ENCODE results near the gene ZNF207.
A peak's percentile ranks its signal among the peaks of the same experiment; 100 is the strongest.

The ZNF207 gene

GRCh38 chr17:32302037-32302436 lies 47.9 kb upstream of the ZNF207 start (continued):
- TF ChIP-seq SP2 (tag by site-specific recombination; IDR thresholded peaks at IDR 0.05) (no peak), KLF16 (tag by site-specific recombination; IDR thresholded peaks at IDR 0.05) (no peak), ZNF701 (tag by site-specific recombination; IDR thresholded peaks at IDR 0.05) (no peak), ZBTB1 (tag by site-specific recombination; IDR thresholded peaks at IDR 0.05) (no peak), ZNF292 (tag by site-specific recombination; IDR thresholded peaks at IDR 0.05; ENCODE audit: borderline replicate concordance, low read depth) (no peak), ZNF600 (tag by site-specific recombination; IDR thresholded peaks at IDR 0.05) (no peak), KLF10 (tag by site-specific recombination; IDR thresholded peaks at IDR 0.05) (no peak), ZNF423 (tag by site-specific recombination; IDR thresholded peaks at IDR 0.05) (no peak), IKZF3 (tag by site-specific recombination; IDR thresholded peaks at IDR 0.05) (no peak), WT1 (tag by site-specific recombination; IDR thresholded peaks at IDR 0.05) (peak; percentile 46; the same call in 1 of the 2 replicates), GLIS1 (tag by site-specific recombination; IDR thresholded peaks at IDR 0.05) (peak; percentile 71), KLF8 (tag by site-specific recombination; IDR thresholded peaks at IDR 0.05) (no peak), ZNF791 (tag by site-specific recombination; IDR thresholded peaks at IDR 0.05) (no peak)
- TF ChIP-seq, protein P1, sequence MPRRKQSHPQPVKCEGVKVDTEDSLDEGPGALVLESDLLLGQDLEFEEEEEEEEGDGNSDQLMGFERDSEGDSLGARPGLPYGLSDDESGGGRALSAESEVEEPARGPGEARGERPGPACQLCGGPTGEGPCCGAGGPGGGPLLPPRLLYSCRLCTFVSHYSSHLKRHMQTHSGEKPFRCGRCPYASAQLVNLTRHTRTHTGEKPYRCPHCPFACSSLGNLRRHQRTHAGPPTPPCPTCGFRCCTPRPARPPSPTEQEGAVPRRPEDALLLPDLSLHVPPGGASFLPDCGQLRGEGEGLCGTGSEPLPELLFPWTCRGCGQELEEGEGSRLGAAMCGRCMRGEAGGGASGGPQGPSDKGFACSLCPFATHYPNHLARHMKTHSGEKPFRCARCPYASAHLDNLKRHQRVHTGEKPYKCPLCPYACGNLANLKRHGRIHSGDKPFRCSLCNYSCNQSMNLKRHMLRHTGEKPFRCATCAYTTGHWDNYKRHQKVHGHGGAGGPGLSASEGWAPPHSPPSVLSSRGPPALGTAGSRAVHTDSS (tag by site-specific recombination; IDR thresholded peaks at IDR 0.05): no peak
- TF ChIP-seq, protein P2, sequence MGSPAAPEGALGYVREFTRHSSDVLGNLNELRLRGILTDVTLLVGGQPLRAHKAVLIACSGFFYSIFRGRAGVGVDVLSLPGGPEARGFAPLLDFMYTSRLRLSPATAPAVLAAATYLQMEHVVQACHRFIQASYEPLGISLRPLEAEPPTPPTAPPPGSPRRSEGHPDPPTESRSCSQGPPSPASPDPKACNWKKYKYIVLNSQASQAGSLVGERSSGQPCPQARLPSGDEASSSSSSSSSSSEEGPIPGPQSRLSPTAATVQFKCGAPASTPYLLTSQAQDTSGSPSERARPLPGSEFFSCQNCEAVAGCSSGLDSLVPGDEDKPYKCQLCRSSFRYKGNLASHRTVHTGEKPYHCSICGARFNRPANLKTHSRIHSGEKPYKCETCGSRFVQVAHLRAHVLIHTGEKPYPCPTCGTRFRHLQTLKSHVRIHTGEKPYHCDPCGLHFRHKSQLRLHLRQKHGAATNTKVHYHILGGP (tag by site-specific recombination; IDR thresholded peaks at IDR 0.05): no peak

DNA sequence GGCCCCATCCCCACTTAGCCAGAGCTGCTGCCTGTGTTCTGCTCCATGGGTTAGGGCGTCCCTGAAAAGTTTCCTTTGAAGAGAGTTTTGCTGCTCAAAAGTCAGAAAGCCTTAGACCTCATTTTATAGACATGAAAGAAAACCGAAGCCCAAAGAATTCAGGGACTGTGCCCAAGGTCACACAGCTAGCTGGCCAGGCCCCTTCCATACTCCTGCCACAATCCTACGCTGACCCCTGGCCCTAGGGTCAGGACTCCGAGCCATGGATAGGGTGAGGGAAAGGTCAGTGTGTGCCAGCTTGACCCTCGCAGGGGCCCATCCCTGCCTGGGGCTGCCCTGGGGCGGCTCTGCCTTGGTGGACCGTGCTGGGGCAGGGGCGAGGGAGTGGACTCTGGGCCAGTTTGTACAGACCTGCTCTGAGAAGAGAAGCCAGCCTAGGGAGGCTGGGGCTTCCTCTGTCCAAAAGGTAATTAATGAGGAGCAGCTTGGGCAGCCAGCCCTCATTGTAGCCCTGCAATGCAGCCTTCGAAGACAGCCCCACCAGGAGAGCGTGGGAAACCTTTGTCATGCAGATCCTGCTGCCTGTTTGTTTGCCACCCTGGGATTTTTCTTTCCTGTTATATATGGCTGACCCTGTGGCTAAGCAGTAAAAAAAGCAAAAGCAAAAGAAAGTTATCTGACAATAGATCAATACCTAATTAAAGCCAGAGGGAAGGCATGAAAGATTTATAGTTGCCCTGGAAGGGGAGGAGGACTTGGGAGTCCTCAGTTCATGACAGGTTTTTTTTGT lies 46.9 kb upstream of the ZNF207 start:
- Histone ChIP-seq H3K36me3 (ENCODE audit: control insufficient read depth in 2 of 2, insufficient read depth in 1 of 2, low read length in 2 of 2) (peaks cover 0 to 14% of the 10 kb centered on the region in 2 experiments; a peak in 1 of 3 replicates), H3K27ac (ENCODE audit: extremely low read depth, low read depth, low read length) (peak overlapping the region; percentile 91), H3K9me3 (ENCODE audit: control insufficient read depth, insufficient read depth, low read depth, low read length) (no peaks in the 10 kb centered on the region), H3K4me3 (ENCODE audit: low read depth, low read length) (no peak overlapping the region), H3K4me1 (ENCODE audit: control insufficient read depth, insufficient read depth, low read length) (peaks cover 40% of the 10 kb centered on the region)
- CTCF ChIA-PET: interaction anchor here (0.6 to 0.9 kb wide), 3 partner anchors 17 to 356 kb away, joined by 3 read pairs; no protein-coding TSS in a partner anchor
- POLR2A ChIA-PET: interaction anchor here (0.6 kb wide), 1 partner anchor 897 kb away, joined by 4 read pairs; no protein-coding TSS in a partner anchor
- TF ChIP-seq ZIC2 (tag by site-specific recombination; IDR thresholded peaks at IDR 0.05): peak; percentile 74
- TF ChIP-seq TRIM28 (IDR thresholded peaks at IDR 0.05; ENCODE audit: borderline replicate concordance, low read length): peak; percentile 6; the same call in 1 of the 2 replicates
- peak; percentile 45 for TF ChIP-seq ZBTB8A (tag by site-specific recombination; IDR thresholded peaks at IDR 0.05)
- TF ChIP-seq ZNF645 (tag by site-specific recombination; IDR thresholded peaks at IDR 0.05): no peak
- peak; percentile 82; the same call in 1 of the 2 replicates for TF ChIP-seq WT1 (tag by site-specific recombination; IDR thresholded peaks at IDR 0.05)
- TF ChIP-seq, protein P3, sequence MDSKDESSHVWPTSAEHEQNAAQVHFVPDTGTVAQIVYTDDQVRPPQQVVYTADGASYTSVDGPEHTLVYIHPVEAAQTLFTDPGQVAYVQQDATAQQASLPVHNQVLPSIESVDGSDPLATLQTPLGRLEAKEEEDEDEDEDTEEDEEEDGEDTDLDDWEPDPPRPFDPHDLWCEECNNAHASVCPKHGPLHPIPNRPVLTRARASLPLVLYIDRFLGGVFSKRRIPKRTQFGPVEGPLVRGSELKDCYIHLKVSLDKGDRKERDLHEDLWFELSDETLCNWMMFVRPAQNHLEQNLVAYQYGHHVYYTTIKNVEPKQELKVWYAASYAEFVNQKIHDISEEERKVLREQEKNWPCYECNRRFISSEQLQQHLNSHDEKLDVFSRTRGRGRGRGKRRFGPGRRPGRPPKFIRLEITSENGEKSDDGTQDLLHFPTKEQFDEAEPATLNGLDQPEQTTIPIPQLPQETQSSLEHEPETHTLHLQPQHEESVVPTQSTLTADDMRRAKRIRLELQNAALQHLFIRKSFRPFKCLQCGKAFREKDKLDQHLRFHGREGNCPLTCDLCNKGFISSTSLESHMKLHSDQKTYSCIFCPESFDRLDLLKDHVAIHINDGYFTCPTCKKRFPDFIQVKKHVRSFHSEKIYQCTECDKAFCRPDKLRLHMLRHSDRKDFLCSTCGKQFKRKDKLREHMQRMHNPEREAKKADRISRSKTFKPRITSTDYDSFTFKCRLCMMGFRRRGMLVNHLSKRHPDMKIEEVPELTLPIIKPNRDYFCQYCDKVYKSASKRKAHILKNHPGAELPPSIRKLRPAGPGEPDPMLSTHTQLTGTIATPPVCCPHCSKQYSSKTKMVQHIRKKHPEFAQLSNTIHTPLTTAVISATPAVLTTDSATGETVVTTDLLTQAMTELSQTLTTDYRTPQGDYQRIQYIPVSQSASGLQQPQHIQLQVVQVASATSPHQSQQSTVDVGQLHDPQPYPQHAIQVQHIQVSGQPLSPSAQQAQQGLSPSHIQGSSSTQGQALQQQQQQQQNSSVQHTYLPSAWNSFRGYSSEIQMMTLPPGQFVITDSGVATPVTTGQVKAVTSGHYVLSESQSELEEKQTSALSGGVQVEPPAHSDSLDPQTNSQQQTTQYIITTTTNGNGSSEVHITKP (tag by site-specific recombination; IDR thresholded peaks at IDR 0.05): no peak
- TF ChIP-seq GFI1B (tag by site-specific recombination; IDR thresholded peaks at IDR 0.05): no peak
- no peak for TF ChIP-seq ZNF324 (tag by site-specific recombination; IDR thresholded peaks at IDR 0.05)
- no peak for TF ChIP-seq ZNF548 (tag by site-specific recombination; IDR thresholded peaks at IDR 0.05)
- TF ChIP-seq, protein P4, sequence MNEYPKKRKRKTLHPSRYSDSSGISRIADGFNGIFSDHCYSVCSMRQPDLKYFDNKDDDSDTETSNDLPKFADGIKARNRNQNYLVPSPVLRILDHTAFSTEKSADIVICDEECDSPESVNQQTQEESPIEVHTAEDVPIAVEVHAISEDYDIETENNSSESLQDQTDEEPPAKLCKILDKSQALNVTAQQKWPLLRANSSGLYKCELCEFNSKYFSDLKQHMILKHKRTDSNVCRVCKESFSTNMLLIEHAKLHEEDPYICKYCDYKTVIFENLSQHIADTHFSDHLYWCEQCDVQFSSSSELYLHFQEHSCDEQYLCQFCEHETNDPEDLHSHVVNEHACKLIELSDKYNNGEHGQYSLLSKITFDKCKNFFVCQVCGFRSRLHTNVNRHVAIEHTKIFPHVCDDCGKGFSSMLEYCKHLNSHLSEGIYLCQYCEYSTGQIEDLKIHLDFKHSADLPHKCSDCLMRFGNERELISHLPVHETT (tag by site-specific recombination; IDR thresholded peaks at IDR 0.05): no peak
- TF ChIP-seq ZNF843 (tag by site-specific recombination; IDR thresholded peaks at IDR 0.05): peak; percentile 83
- peak; percentile 72 for TF ChIP-seq GLIS1 (tag by site-specific recombination; IDR thresholded peaks at IDR 0.05)
- 0 out of 2 replicates have a peak, but pooled peaks have one; percentile 42 for TF ChIP-seq ZNF580 (tag by site-specific recombination; IDR thresholded peaks at IDR 0.05)
